LNCaP clone FGC (cell line): ENCODE measurements around the gene LRRK1.

Source experiments
- DNase-seq: peaks from one replicate; pipeline ENCODE4 v3.0.0-alpha.2; 2011; ENCODE audit warnings: low read depth
- H3K4me3 ChIP-seq: 2 replicates; pipeline ENCODE4 v1.5.1; 2011; ENCODE audit warnings: mild to moderate bottlenecking, low read depth, low read length, control low read depth
- TF ChIP-seq, protein P1 (sequence below): IDR thresholded peaks from 2 replicates; pipeline ENCODE4 v1.5.1; 2012; ENCODE audit warnings: mild to moderate bottlenecking; ENCODE audit not compliant: control insufficient read depth, insufficient read depth; ENCODE audit errors: extremely low read depth

Gene LRRK1

DNA sequence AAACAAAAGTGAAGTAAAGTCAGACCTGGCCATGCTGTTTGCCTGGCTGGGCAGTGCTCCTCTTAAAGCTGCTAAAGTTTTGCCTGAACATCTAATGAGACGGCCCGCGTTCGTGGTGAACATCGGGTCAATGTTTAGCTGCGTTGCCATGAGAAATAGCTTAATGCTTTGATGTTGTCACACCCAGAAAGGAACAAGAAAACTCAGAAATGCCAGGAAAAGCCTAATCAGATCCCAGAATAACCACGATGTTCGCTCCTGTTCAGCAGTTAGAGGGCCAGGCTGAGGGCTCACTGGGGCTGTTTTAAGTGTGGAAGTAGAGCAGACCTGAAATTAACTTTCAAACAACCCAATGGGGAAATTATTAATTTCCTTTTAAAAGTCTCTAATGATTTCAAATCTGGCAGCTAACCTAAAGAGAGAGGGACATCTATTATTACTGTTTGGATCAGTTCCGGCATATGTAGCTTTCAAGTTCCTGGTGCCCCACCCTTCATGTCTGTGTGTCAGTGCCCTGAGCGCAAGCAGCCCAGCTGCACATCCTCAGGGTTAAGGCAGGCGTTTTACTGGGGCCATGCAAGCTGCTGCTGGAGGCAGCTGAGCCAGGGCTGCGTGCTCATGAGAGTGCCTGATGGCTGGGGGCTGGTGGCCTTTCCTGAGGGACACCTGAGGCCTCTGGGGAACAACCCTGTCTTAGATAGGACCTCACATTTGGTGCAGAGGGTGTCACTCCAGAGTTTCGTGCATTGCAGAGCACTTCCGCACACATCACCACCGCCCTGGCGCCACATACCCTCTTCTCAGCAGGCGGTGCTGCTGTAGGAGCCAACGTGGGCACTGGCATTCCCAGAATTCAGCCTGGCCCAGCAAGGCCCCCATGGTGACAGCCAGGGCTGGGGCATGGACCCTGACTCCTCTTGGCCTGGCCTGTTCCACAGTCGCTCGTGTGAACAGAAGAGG lies 76.6 kb downstream of the LRRK1 start:
- no peak overlapping the region for H3K4me3 ChIP-seq
- TF ChIP-seq, protein P1, sequence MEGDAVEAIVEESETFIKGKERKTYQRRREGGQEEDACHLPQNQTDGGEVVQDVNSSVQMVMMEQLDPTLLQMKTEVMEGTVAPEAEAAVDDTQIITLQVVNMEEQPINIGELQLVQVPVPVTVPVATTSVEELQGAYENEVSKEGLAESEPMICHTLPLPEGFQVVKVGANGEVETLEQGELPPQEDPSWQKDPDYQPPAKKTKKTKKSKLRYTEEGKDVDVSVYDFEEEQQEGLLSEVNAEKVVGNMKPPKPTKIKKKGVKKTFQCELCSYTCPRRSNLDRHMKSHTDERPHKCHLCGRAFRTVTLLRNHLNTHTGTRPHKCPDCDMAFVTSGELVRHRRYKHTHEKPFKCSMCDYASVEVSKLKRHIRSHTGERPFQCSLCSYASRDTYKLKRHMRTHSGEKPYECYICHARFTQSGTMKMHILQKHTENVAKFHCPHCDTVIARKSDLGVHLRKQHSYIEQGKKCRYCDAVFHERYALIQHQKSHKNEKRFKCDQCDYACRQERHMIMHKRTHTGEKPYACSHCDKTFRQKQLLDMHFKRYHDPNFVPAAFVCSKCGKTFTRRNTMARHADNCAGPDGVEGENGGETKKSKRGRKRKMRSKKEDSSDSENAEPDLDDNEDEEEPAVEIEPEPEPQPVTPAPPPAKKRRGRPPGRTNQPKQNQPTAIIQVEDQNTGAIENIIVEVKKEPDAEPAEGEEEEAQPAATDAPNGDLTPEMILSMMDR = no peak
- DNase-seq = no peak

- peak; percentile 69 for DNase-seq
- no peak overlapping the region for H3K4me3 ChIP-seq
- TF ChIP-seq, protein P1 = no peak
Measured at GRCh38 chr15:100997442-100997841, 78.3 kb downstream of the LRRK1 start.

GRCh38 chr15:100998630-100999029 lies 79.5 kb downstream of the LRRK1 start:
- no peak overlapping the region for H3K4me3 ChIP-seq

DNA sequence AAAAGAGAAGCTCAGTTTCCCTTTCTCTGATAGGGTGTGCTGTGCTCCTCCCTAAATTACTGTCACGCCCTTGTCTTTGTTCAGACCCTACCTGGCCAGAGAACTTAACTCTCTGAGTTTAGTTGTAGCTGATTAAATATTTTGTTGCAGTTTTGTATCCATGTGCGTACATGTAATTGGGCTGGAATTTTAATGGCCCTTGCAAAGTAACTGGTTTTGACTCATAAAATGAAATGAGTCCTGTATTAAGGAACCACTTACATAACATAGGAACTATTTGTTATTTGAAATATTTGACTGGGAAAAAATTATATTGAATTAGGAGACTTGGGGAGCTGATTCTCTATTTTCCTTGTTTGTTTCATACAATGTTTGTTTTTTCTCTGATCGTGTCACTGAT lies 80.2 kb downstream of the LRRK1 start:
- DNase-seq = peak; percentile 50
- H3K4me3 ChIP-seq = no peak overlapping the region

More at GRCh38 chr15:100998630-100999029, 79.5 kb downstream of the LRRK1 start:
- TF ChIP-seq, protein P1 = no peak
- no peak for DNase-seq

DNA sequence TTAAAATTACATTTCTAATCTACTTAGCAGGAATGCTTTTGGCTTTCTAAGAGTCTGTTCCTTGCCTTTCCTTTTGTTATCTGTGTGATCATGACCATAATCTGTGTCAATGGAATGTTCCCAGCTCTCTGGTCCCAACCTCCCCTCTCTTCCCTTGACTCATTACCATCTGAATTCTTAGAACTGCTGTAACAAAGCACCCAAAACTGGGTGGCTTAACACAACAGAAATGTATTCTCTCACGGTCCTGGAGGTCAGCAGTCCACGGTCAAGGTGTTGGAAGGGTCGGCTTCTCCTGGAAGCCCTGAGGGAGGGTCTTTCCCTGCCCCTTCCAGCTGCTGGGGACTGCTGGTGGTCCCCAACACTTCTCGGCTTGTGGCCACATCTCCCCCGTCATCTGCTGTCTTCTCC lies 81.1 kb downstream of the LRRK1 start:
- DNase-seq = no peak
- H3K4me3 ChIP-seq = no peak overlapping the region
- TF ChIP-seq, protein P1 = no peak

More for the DNA sequence above, 80.2 kb downstream of the LRRK1 start:
- TF ChIP-seq, protein P1 = no peak

- no peak for DNase-seq
- TF ChIP-seq, protein P1 = no peak
- H3K4me3 ChIP-seq = no peak overlapping the region
Measured at GRCh38 chr15:101001056-101001455, 81.9 kb downstream of the LRRK1 start.
